Activated CD4-positive, alpha-beta T cell treated with anti-CD3 and anti-CD28 coated beads, Interleukin-2, Interleukin-6, amounts not matched to agents 100 ng/mL and 50 ng/mL, durations not matched to agents 16 hours and 8 hours (primary cell): ENCODE results near the gene TFF3.
A peak's percentile ranks its signal among the peaks of the same experiment; 100 is the strongest.

Experiments used
- DNase-seq: peaks from one replicate; pipeline ENCODE4 v3.0.0-alpha.2; 2020

Gene TFF3

DNA sequence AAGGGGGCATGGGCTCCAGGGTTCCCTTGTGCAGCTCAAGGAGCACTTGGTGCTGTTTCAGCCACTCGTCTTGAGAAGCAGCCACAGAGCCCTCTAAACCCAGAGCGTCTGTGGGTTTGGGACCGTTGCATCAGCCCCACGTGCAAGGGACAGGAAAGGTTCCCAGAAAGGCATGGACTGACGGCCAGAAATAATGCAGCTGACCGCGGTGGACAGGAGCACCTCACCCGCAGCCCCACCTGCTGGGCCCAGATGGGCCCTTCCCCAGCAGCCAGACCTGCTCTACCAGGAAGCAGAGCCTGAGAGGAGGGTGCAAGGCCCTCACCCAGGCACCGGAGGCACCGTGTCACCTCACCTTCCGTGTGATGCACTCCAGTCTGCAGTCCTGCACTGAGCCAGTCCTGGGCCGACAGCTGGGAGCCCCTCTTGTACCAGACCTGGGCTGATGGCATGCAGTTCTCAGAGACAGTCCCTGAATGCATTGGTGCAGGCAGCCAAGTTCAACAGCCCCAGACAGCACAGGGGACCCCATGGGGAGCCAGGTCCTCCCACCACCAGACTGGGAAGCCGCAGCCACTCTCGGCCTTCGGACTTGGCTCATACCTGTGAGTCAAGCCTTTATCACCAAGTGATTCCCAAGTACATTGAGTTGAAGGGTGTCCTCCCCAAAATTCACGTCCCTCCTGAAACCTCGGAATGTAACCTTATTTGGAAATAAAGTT lies 4.8 kb upstream of the TFF3 start:
- no peak for DNase-seq

GRCh38 chr21:42319376-42319775 lies 4.2 kb upstream of the TFF3 start:
- DNase-seq = no peak

DNA sequence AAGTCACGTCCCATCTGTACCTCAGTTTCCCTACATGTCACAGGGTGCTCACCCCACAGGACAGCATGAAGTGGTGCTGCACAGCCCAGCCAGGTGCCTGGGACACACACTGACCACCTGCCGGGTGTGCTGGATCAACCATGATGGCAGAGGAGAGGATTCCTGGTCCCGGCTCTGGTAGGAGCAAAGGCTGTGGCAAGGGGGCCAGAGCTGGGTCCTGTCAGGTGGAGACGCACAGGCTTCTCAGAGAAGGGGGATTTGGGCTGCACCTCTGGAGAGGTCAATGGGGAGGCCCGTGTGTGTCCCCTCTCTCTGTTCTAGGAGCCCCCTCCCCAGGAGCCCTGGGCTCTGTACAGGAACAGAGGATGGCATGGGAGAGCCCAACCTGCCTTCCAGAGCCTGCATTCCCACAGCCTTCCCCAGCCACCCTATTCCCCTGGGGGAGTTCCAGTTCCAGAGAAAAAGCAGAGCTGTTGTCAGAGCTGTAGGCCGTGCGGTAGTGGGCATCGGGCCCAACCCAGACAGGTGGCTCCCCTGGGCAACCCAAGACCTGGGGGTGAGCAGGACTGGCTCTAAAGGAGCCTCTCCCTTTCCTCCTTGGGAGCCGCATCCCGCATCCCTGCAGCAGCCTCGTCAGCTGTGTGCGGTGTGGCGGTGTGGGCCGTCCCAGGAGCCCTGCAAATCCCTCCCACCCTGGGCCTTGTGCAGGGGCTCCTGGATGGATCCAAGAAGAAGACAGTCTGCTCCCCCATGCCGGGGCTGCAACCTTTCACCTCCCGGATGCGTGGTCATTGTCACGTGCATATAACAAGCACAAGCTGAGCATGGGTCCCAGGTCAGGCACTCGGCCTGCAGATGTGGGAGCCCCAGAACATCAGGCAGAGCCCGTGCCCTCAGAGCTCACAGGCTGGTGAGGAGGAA lies 2.9 kb upstream of the TFF3 start:
- no peak for DNase-seq

DNA sequence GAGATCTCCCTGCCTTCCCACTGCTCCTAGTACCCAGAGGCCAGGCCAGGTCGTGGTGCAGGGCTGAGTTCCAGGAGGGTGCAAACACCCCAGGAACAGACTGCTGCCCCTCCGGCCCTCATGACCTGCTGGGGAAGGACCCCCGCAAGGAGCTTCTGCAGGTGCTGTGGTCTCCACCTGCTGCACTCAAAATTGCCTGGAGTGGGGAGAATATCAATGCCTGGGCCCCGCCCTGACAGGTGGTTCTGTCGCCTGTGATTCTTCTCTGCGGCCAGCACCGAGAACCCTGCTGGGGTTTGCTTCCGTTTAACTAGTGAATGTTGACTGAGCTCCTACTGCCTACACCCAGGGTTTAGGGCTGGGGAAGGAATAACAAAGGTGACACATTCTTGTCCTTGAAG lies 2.1 kb upstream of the TFF3 start:
- DNase-seq = no peak

DNA sequence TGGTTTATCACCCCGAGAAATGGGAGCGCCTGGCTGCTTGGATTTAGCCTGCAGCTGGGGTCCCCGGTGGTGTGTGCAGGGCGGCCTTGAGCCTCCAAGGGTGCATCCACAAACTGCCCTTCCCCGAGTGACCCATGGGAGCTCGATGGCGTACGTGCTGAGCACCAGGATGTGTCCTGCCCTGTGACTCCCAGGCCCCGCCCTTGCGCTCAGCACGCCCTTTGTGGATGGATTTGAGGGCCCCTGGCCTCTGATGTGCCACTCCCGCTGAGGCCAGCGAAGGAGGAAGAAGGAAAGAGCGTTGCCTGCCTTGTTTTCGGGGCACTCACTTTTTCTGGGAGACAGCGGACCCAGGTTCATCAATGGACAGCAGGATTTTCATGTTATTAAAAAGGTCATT lies 1.7 kb upstream of the TFF3 start:
- no peak for DNase-seq

DNA sequence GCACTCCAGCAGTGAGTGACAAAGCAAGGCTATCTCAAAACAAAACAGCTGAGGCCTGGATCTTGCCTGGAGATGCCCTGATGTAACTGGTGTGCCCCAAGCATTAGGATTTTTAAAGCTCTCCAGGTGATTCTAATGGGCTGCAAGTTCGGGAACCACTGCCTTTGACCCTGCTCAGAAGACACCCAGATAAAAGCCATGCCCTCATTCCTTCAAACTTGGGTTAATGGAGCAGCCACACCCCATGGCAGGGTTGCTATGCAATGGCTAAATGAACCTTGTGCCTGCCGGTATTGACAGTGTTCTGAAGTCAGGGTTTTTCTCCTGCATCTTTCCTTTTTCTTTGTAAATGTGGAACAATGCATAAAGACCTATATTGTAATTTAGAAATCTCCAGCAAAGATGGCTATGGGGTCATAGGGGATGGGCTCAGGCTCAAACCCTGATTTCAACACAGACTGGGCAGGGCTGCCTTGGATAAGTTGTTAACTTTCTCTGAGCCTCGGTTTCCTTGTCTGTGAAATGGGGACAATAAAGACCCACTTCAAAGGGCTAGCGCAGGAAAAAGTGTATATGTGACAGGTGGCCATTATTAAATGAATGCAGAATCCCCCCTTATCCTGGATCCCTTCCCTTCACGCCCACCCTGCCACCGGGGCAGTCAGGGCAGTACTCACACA lies 453 bp downstream of the TFF3 start:
- no peak for DNase-seq

GRCh38 chr21:42313501-42313969 lies 1.7 kb downstream of the TFF3 start:
- DNase-seq = no peak

DNA sequence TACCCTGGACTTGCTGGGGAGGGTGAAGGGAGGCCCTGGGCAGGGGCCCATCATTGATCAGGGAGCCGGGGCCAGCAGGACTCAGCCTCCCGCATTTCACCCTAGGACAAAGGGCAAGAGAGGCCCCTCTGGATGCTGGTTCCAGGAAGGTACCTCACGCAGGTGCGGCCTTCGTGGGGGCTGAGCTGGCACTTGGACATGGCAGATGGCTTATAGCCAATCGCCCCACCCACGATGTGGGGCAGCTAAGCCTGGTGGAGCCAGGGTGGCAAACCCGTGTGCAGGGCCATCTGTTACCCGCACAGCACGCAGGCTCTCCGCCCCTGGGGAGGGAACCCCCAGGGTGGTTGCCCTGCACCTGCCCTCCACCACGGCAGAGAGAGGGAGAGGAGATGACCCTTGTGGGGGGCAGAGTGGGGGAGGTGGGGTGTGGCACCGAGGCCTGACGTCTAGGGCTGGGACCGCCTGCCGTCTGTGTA lies 2.5 kb downstream of the TFF3 start:
- no peak for DNase-seq

GRCh38 chr21:42311816-42312625 lies 3.2 kb downstream of the TFF3 start:
- no peak for DNase-seq

DNA sequence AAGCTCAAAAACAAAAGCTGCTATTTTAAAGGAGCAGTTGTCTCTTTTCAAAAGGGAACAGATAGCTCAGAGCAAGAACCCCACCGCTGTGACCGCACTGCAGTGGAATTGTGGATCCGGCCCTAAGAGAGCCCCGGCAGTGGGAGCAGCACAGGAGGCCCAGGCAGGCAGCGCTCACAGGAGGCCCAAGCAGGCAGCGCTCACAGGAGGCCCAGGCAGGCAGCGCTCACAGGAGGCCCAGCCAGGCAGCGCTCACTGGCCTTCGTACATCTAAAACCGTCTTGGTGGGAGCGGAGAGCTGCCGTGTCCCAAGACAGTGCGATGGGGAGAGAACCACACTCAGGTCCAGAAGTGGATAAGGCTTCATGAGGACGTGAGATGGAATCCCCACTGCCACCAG lies 4.0 kb downstream of the TFF3 start:
- DNase-seq = no peak

DNA sequence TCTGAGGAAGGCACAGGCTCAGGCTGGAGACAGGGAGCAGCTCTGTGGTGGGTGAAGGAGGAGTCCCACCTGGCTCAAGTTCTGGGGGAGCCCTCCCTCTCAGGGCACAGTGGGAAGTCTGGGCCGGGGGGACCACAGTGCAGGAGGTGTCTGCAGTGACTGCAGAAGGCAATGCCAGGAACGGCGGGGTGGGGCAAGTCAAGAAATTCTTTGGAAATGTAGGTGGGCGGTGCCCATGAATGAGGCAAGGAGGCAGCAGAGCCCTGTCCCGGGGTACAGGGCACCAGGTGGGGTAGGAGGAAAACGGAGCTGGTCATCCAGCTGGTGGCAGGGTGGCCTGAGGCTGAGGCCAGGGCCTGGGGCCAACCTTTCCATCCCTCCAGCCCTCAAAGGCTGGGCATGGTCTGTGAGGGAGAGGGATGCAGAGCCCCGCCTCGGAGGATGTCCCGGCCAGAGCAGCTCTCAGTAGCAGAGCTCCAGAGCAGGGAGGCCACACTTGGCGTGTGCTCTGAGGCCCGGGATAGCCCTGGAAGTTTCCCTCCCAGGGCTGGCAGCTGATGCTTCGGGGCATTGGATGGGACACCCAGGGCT lies 4.7 kb downstream of the TFF3 start:
- no peak for DNase-seq

- peak; percentile 68 for DNase-seq
These were observed 5.4 kb downstream of the TFF3 start for GRCh38 chr21:42309753-42310213.

DNA sequence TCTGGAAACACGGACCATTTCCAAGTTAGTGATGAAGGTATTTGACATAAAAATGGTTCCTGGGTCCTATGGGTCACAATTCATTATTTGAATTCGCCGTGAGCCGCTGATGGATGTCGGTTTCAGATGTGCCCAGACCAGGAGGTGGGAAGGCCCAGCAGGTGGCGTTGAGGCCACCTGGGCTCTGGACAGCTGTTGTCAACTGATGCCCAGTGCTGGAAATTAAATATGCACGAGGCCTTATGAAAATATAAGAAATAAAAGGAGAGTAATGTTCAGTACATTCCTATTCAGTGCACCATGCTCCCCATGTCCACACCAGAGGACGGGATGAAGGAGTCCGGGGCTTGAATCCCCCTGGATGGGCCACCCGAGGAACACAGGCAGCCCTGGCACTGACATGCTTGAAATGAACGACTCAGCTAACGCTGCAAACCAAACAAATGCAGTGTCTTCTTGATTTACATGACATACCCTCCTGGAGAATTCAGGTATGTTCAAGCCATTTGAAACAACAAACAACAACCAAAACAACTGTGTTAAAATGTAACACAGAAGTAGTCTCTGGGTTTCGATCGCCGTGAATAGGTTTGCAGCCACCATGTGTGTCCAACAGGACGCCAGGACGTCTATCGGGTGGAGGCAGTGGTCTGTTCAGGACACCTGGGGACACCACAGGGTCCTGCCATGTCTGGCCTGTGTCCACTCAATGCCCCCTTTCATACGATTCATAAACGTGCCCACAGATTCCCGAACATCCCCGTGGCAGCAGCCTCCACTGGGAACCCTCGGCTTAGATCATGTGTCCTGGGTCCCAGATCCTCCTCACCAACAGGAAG lies 6.1 kb downstream of the TFF3 start:
- no peak for DNase-seq

- no peak for DNase-seq
These were observed 6.9 kb downstream of the TFF3 start for GRCh38 chr21:42308161-42308913.

GRCh38 chr21:42307106-42307505 lies 8.1 kb downstream of the TFF3 start:
- DNase-seq = no peak

- DNase-seq = no peak
These were observed 8.7 kb downstream of the TFF3 start for GRCh38 chr21:42306366-42307035.

DNA sequence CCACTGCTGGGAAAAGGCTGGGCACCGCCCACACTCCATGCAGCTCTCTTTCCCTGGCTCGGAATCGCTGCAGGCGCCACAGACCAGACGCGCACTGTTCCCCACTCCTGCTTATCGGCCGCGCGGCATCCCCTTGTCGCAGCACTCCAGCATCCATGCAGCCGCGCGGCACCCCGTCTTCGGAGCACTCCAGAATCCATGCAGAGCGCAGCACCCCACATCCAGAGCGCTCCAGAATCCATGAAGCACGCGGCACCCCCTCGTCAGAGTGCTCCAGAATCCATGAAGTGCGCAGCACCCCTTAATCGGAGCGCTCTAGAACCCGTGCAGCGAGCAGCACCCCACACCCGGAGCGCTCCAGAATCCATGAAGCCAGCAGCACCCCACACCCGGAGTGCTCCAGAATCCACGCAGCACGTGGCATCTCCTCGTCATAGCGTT lies 9.5 kb downstream of the TFF3 start:
- DNase-seq = no peak

DNA sequence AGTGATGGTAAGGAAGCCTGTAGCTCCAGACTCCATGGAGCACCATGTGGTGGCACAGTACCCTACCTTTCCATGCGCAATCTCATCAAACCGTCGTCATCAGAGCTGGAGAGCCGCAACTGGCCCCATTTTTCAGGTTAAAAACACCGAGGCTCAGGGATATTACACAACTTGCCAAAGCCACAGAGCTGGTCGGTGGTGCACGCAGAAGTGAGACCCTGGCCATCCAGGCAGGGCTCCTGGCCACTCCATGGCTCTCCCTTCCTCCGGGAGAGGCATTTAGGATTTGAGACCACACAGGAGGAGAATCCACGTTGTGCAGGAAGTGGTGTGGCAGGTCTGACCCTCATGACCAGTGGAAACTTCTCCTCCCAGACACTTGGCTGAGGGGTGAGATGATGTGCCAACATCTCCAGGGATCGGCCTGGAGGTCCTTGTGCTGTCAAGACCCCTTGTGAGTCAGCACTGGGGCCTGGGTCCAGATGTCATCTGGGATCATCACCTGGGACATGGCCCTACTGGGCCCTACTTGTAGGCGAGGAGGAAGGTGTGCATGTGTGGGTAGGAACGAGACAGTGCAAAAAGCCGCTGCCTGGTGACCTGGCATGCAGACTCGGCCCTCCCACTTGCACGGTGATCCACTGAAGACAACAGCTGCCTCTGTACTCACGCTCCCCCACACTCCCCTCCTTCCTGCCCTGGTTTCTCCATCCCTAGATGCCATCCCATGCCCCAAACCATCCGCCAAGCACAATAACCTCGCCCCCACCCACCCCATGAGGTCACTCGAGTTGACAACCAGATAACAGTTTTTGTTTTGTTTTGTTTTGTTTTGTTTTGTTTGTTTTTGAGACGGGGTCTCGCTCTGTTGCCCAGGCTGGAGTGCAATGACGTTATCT lies 10.4 kb downstream of the TFF3 start:
- no peak for DNase-seq
